Body of pancreas (tissue), 4 donors: ENCODE results near the gene CAPRIN1.

Experiments
- CTCF ChIP-seq, 7 experiments: fragments of 450-650 bp in 4 of 7; fragments of 200-600 bp in 3 of 7; sonication (generic) in 3 of 7; IDR thresholded peaks; one replicate each; pipeline ENCODE4 v1.5.1; 2016 to 2019; ENCODE audit warnings: antibody characterized with exemption in 7 of 7
- POLR2A ChIP-seq, 3 donors: fragments of 450-650 bp; IDR thresholded peaks; one replicate each; pipeline ENCODE4 v1.6.1; 2016; ENCODE audit warnings: antibody characterized with exemption in 3 of 3, mild to moderate bottlenecking in 2 of 3

- TF ChIP-seq CTCF (IDR thresholded peaks at IDR 0.05) (no peak), POLR2A (IDR thresholded peaks at IDR 0.05) (no peak)
Observed at GRCh38 chr11:34150494-34151151, 99.1 kb downstream of the CAPRIN1 start.
